ENCODE measurements around the gene COX7A1.

DNA sequence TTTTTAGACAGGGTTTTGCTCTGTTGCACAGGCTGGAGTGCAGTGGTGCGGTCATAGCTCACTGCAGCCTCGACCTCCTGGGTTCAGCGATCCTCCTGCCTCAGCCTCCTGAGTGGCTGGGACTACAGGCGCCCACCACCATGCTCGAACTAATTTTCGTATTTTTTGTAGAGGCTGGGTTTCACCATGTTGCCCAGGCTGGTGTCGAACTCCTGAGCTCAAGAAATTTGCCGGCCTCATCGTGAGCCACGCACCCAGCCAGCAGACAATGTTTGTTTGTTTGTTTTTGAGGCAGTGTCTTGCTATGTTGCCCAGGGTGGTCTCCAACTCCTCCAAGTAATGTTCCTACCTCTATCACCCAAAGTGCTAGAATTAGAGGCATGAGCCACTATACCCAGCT lies 879 bp upstream of the COX7A1 start:
- TF ChIP-seq, protein P1, sequence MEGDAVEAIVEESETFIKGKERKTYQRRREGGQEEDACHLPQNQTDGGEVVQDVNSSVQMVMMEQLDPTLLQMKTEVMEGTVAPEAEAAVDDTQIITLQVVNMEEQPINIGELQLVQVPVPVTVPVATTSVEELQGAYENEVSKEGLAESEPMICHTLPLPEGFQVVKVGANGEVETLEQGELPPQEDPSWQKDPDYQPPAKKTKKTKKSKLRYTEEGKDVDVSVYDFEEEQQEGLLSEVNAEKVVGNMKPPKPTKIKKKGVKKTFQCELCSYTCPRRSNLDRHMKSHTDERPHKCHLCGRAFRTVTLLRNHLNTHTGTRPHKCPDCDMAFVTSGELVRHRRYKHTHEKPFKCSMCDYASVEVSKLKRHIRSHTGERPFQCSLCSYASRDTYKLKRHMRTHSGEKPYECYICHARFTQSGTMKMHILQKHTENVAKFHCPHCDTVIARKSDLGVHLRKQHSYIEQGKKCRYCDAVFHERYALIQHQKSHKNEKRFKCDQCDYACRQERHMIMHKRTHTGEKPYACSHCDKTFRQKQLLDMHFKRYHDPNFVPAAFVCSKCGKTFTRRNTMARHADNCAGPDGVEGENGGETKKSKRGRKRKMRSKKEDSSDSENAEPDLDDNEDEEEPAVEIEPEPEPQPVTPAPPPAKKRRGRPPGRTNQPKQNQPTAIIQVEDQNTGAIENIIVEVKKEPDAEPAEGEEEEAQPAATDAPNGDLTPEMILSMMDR (IDR thresholded peaks at IDR 0.05) = no peak
- no peak for TF ChIP-seq POLR2A (IDR thresholded peaks at IDR 0.05)

Data from vagina (tissue), 2 donors.